ENCODE data around the gene UMODL1.

The UMODL1 gene, protein sequence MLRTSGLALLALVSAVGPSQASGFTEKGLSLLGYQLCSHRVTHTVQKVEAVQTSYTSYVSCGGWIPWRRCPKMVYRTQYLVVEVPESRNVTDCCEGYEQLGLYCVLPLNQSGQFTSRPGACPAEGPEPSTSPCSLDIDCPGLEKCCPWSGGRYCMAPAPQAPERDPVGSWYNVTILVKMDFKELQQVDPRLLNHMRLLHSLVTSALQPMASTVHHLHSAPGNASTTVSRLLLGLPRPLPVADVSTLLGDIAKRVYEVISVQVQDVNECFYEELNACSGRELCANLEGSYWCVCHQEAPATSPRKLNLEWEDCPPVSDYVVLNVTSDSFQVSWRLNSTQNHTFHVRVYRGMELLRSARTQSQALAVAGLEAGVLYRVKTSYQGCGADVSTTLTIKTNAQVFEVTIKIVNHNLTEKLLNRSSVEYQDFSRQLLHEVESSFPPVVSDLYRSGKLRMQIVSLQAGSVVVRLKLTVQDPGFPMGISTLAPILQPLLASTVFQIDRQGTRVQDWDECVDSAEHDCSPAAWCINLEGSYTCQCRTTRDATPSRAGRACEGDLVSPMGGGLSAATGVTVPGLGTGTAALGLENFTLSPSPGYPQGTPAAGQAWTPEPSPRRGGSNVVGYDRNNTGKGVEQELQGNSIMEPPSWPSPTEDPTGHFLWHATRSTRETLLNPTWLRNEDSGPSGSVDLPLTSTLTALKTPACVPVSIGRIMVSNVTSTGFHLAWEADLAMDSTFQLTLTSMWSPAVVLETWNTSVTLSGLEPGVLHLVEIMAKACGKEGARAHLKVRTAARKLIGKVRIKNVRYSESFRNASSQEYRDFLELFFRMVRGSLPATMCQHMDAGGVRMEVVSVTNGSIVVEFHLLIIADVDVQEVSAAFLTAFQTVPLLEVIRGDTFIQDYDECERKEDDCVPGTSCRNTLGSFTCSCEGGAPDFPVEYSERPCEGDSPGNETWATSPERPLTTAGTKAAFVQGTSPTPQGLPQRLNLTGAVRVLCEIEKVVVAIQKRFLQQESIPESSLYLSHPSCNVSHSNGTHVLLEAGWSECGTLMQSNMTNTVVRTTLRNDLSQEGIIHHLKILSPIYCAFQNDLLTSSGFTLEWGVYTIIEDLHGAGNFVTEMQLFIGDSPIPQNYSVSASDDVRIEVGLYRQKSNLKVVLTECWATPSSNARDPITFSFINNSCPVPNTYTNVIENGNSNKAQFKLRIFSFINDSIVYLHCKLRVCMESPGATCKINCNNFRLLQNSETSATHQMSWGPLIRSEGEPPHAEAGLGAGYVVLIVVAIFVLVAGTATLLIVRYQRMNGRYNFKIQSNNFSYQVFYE

DNA sequence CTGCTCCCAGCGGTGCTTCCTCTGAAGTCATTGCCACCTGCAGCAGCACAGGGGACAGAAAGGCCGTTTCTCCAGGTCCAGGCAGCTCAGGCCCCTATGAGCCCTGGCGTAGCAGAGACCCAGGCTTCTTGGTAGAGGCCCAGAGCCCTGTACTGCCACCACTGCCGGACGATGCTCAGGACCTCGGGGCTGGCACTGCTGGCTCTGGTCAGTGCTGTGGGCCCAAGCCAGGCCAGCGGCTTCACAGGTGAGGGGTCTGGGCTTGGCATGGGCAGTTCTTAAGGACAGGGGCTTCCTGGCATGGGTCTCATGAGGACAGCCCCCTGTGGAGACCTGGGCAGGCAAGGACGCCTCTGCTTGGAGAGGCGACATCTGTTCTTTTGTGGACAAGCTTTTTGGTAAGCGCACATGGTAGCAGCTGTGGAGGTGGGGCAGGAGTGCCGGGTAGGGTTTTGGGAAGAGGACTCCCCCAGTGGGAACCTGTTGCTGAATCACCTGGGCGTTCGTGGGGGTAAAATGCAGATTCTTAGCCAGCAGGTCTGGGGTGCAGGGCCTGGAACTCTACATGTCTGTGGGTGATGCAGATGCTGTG lies at the start of gene UMODL1:
Gene UMODL1 (plus strand): TSS at position 172 of the 592 bp plus-strand sequence. CDS start 0 bp downstream, at position 172.
- TF ChIP-seq, protein P1, sequence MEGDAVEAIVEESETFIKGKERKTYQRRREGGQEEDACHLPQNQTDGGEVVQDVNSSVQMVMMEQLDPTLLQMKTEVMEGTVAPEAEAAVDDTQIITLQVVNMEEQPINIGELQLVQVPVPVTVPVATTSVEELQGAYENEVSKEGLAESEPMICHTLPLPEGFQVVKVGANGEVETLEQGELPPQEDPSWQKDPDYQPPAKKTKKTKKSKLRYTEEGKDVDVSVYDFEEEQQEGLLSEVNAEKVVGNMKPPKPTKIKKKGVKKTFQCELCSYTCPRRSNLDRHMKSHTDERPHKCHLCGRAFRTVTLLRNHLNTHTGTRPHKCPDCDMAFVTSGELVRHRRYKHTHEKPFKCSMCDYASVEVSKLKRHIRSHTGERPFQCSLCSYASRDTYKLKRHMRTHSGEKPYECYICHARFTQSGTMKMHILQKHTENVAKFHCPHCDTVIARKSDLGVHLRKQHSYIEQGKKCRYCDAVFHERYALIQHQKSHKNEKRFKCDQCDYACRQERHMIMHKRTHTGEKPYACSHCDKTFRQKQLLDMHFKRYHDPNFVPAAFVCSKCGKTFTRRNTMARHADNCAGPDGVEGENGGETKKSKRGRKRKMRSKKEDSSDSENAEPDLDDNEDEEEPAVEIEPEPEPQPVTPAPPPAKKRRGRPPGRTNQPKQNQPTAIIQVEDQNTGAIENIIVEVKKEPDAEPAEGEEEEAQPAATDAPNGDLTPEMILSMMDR (IDR thresholded peaks at IDR 0.05; ENCODE audit: low read depth, low read length), result no peak
- no peak within 1 kb of the TSS for H3K4me3 ChIP-seq (ENCODE audit: low read depth, low read length)

DNA sequence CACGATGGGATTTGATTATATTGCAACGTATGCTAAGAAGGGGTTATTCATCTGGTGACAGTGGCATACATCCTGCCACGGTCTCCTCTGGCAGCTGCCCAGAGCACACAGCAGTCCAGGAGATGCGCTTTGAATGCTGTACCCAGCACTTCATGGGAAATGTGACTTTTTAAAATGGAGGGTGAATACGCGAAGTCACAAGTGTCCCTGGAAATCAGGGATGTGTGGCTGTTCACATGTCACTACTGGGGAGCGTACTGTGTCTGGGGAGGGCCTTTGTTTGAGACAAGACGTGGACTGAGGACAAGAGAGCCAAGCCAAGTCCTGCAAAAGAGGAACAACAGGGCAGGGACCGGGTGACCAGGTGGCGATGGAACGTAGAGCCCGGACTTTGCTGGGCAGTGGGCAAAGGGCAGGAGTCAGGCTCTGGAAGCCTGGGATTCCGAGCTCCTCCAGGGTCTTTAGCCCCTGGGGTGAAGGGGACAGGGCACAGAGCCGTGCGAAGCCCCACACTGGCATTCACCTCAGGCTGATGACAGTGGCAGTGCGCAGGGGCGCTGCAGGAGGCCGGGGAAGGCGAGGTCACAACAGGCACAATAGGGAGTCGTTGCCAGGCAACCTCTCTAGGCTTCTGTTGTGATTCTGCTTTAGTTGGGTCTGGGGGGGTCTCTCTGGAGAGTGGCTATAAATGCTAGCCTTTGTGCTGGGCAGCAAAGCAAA lies 49.6 kb upstream of the UMODL1 start:
- no peak overlapping the region for H3K4me3 ChIP-seq (ENCODE audit: low read depth, low read length)
- TF ChIP-seq, protein P1 (IDR thresholded peaks at IDR 0.05; ENCODE audit: low read depth, low read length), result no peak

- H3K4me3 ChIP-seq (ENCODE audit: low read depth, low read length), result no peak overlapping the region
- TF ChIP-seq, protein P1 (IDR thresholded peaks at IDR 0.05; ENCODE audit: low read depth, low read length), result no peak
Observed at GRCh38 chr21:42022091-42022430, 49.1 kb upstream of the UMODL1 start.

- no peak overlapping the region for H3K4me3 ChIP-seq (ENCODE audit: low read depth, low read length)
- TF ChIP-seq, protein P1 (IDR thresholded peaks at IDR 0.05; ENCODE audit: low read depth, low read length), result no peak
Observed at GRCh38 chr21:42022906-42023305, 48.2 kb upstream of the UMODL1 start.

DNA sequence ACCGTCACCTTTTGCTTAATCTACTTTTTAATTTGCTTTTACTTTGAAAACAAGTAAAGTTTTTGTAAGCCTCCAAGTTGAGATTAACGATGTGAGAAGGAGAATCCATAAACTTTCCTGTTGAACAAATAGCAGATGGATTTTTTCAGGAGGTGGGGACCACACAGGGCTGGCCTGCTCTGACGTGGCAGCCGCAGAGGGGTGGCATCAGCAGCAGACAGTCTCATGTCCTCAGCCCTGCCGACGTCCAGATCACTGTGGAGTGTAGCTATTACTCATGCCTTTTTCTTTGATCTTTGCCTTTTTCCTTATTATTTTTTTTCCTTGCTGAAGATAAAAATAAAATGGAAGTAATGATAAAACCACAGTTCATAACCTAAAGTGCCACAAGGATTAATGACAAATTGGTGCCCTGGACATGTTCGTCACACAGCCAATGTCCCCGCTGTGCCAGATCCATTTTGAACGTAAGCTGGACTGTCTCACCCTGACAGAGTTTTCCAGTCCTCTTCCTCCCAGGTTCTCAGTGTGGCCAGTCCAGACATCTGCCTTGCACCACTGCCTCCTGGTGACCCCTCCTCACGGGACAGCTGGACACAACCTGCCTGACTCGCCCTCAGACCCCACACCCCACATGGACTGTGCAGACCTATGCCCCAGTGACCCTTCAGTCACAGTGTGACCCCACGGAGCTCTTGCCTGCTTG lies 45.6 kb upstream of the UMODL1 start:
- TF ChIP-seq, protein P1 (IDR thresholded peaks at IDR 0.05; ENCODE audit: low read depth, low read length), result no peak
- H3K4me3 ChIP-seq (ENCODE audit: low read depth, low read length), result no peak overlapping the region

DNA sequence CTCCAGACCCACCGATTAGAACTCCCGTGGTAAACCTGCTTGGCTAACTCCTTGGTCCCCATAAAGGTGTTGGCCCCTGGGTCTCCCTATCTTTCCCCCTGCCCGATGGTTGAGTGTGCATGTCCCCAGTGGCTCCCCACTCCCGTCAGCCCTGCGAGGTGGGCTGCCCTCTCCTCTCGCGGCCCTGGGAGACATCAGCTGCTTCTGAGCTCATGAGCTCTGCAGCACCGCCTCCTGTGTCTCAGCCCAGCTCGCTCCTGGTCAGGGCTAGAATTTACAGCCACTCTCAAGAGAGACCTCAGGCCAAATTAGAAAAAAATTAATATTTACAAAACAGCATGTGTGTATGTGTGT lies 45.1 kb upstream of the UMODL1 start:
- no peak overlapping the region for H3K4me3 ChIP-seq (ENCODE audit: low read depth, low read length)
- TF ChIP-seq, protein P1 (IDR thresholded peaks at IDR 0.05; ENCODE audit: low read depth, low read length), result no peak
